ENCODE results near the gene DYNLRB1.
"Not testable (repeated sequence)": the region's sequence is repeated elsewhere in the genome, so short reads cannot be mapped to it uniquely, and the experiment has no call there.

Gene DYNLRB1

DNA sequence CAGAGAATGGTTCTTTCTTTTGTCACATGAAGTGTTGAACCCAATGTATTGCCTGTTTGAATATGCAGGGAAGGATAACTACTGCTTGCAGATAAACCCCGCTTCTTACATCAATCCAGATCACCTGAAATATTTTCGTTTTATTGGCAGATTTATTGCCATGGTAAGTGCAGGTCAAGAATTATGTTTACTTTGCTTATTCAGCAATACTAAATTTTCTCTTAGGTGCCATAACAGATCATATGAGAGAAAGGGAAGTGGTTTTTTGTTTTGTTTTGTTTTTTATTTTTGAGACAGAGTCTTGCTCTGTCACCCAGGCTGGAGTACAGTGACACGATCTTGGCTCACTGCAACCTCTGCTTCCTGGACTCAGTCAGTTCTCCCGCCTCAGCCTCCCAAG, 36.6 kb upstream of the DYNLRB1 start:
- Histone ChIP-seq H3K27me3 (no peaks in the 10 kb centered on the region), H3K36me3 (peaks cover 56 to 69% (median 59%) of the 10 kb centered on the region in 3 donors), H3K4me1 (peaks cover 0 to 5% (median 0%) of the 10 kb centered on the region in 4 donors), H3K9me3 (no peaks in the 10 kb centered on the region), H3K27ac (no peak overlapping the region), H3K4me3 (no peak overlapping the region)
- DNase-seq, result no peak
- TF ChIP-seq, protein P1, sequence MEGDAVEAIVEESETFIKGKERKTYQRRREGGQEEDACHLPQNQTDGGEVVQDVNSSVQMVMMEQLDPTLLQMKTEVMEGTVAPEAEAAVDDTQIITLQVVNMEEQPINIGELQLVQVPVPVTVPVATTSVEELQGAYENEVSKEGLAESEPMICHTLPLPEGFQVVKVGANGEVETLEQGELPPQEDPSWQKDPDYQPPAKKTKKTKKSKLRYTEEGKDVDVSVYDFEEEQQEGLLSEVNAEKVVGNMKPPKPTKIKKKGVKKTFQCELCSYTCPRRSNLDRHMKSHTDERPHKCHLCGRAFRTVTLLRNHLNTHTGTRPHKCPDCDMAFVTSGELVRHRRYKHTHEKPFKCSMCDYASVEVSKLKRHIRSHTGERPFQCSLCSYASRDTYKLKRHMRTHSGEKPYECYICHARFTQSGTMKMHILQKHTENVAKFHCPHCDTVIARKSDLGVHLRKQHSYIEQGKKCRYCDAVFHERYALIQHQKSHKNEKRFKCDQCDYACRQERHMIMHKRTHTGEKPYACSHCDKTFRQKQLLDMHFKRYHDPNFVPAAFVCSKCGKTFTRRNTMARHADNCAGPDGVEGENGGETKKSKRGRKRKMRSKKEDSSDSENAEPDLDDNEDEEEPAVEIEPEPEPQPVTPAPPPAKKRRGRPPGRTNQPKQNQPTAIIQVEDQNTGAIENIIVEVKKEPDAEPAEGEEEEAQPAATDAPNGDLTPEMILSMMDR (IDR thresholded peaks at IDR 0.05), result no peak
- intact Hi-C loops (cut with DNase I; ENCODE audit: low total_unique reads), result no loop called here

DNA sequence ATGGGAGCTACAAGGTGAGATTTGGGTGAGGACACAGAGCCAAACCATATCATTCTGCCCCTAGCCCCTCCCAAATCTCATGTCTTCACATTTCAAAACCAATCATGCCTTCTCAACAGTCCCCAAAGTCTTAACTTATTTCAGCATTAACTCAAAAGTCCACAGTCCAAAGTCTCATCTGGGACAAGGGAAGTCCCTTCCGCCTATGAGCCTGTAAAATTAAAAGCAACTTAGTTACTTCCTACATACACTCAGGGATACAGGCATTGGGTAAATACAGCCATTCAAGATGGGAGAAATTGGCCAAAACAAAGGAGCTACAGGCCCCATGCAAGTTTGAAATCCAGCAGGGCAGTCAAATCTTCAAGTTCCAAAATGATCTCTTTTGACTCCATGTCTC, 34.1 kb upstream of the DYNLRB1 start:
- DNase-seq; H3K27me3 ChIP-seq; intact Hi-C loops (cut with DNase I; ENCODE audit: low total_unique reads); H3K4me1 ChIP-seq; H3K9me3 ChIP-seq; H3K4me3 ChIP-seq; H3K27ac ChIP-seq: not testable (repeated sequence)
- peaks cover 59 to 74% (median 62%) of the 10 kb centered on the region in 3 donors for H3K36me3 ChIP-seq

DNA sequence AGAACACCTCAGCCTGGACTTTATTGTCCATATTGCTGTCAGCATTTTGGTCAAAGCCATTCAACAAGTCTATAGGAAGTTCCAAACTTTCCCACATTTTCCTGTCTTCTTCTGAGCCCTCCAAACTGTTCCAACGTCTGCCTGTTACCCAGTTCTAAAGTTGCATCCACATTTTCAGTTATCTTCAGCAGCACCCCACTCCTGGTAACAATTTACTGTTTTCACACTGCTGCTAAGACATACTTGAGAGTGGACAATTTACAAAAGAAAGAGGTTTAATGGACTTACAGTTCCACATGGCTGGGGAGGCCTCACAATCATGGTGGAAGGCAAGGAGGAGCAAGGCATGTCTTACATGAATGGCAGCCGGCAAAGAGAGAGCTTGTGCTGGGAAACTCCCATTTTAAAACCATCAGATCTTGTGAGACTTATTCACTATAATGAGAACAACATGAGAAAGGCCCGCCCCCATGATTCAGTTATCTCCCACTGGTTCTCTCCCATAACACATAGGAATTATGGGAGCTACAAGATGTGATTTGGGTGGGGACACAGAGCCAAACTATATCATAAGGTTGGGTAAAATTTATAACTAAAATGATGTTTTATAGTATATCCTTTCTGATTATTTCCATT, 32.5 kb upstream of the DYNLRB1 start:
- peaks cover 57 to 75% (median 69%) of the 10 kb centered on the region in 3 donors for H3K36me3 ChIP-seq
- H3K4me1 ChIP-seq; H3K4me3 ChIP-seq; intact Hi-C loops (cut with DNase I; ENCODE audit: low total_unique reads); H3K27ac ChIP-seq; H3K9me3 ChIP-seq; H3K27me3 ChIP-seq; DNase-seq: not testable (repeated sequence)

DNA sequence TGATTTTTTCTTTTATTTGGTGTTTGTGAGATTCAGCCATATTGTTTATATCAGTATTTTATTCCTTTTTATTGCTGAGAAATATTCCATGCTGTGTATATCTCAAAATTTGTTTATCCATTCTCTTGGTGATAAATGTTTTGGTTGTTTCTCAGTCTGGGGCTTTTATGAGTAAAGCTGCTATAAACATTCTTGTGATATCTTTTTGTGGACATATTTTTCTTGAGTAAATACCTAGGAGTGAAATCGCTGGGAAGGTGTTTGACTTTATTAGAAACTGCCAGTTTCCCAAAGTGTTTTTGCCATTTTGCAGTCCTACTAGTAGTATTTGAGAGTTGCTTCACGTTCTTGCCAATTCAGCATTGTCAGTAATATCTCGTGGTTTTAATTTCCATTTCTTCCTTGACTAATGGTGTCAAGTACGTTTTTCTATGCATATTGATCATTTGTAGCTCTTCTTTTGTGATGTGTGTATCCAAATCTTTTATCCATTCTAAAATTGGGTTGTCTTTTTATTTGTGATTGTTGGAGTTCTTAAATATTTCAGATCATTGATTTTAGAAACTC, 31.1 kb upstream of the DYNLRB1 start:
- Histone ChIP-seq H3K4me1 (no peaks in the 10 kb centered on the region), H3K27me3 (no peaks in the 10 kb centered on the region), H3K9me3 (no peaks in the 10 kb centered on the region), H3K27ac (no peak overlapping the region), H3K4me3 (no peak overlapping the region), H3K36me3 (peaks cover 55 to 76% (median 64%) of the 10 kb centered on the region in 3 donors)
- intact Hi-C loops (cut with DNase I; ENCODE audit: low total_unique reads), result no loop called here
- TF ChIP-seq, protein P1 (IDR thresholded peaks at IDR 0.05), result no peak
- DNase-seq, result no peak

DNA sequence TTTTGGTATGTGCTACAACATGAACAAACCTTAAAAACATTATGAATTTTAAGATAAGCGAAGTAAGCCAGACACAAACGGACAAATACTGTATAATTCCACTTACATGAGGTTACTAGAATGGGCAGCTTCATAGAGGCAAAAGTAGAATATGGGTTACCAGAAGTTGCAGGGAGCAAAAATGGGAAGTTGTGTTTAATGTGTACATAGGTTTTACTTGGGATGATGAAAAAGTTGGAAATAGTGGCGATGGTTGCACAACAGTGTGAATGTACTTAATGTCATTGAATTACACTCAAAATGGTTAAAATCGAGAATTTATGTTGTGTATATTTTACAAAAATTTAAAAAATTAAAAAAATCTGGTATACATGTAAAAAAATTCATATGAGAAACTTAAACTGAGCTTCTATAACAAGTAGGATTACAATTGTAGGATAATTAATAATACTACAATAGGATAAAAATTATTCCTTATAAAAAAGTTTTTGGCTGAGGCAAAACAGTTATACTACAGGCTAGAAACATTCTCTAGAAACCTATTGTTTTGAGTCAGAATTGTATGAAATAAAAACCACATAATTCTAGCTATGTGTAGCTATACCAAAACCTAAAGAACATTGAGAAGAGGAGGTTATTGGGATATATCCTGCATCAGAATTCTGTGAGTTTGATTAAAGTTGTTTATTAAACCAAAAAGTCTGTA, 24.8 kb upstream of the DYNLRB1 start:
- Histone ChIP-seq H3K27me3 (no peaks in the 10 kb centered on the region), H3K4me1 (no peaks in the 10 kb centered on the region), H3K9me3 (no peaks in the 10 kb centered on the region), H3K4me3 (no peak overlapping the region), H3K36me3 (peaks cover 62 to 82% (median 67%) of the 10 kb centered on the region in 3 donors), H3K27ac (no peak overlapping the region)
- TF ChIP-seq, protein P1 (IDR thresholded peaks at IDR 0.05), result no peak
- no peak for DNase-seq
- intact Hi-C loops (cut with DNase I; ENCODE audit: low total_unique reads), result no loop called here

DNA sequence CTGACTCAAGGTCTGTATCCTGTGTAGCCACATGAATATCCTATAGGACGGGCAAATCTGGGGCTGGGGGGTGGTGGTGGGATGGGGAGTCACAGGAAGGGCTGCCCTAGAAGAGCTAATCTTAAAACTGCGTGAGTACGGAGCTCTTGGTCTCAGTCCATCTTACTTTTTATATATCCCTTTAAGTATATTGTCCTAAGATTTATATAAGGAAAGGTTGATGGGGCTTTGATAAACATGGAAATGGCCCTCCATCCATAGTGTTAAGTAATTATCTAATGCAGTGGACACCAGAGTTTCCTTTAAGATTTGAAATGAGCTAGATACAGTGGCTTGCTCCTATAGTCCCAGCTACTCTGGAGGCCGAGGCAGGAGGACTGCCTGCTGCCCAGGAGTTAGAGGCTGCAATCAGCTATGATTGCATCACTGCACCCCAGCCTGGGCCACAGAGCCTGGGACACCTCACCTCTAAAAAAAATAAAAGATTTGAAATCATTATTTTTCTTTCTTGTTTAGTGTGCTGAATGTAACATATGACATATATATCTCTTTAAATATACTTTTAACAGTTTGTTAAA, 24.2 kb upstream of the DYNLRB1 start:
- Histone ChIP-seq H3K9me3 (peaks cover 0 to 2% (median 0%) of the 10 kb centered on the region in 3 donors), H3K4me1 (no peaks in the 10 kb centered on the region), H3K27ac (no peak overlapping the region), H3K27me3 (no peaks in the 10 kb centered on the region), H3K4me3 (no peak overlapping the region), H3K36me3 (peaks cover 68 to 84% (median 68%) of the 10 kb centered on the region in 3 donors)
- no peak for DNase-seq
- TF ChIP-seq, protein P1 (IDR thresholded peaks at IDR 0.05), result no peak
- intact Hi-C loops (cut with DNase I; ENCODE audit: low total_unique reads), result no loop called here
